ENCODE measurements around the gene DNAJB9. TPM values are rescaled to one million over a fixed set of nuclear protein-coding genes. Genes with fewer than 3 reads are reported as not detected.

Gene DNAJB9
- total RNA-seq, 1 experiment from 2014 or later, result 17.4 TPM

DNA sequence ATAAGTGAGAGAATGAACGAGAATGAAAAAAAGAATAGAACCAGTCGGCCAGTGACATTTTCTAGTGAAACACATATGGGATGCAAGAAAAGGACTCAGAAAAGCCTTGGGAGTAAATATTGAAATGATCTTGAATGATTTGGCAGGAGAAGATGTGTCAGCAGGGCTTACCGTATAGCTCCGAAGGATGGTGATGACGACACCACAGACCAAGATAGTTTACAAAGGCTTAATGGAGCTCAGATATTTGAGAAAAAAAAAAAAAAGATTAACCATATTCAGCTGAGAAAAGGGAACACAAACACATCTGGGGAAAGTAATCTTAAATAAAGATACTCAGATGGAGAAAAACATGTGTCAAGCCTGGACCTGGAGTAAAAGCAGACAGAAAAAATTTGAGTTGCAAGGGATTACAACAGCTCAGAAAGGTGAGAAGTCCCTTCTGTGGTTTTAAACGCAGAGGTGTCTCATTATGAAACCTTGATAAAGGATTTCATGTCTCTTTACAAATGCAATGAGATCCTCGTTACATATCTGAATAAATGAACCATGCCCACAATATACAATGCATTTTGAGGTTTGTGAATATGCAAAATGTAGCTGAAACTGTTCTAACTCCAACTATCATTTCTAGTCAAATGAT lies 36.0 kb downstream of the DNAJB9 start:
- no peak for DNase-seq (ENCODE audit: low spot score)

DNA sequence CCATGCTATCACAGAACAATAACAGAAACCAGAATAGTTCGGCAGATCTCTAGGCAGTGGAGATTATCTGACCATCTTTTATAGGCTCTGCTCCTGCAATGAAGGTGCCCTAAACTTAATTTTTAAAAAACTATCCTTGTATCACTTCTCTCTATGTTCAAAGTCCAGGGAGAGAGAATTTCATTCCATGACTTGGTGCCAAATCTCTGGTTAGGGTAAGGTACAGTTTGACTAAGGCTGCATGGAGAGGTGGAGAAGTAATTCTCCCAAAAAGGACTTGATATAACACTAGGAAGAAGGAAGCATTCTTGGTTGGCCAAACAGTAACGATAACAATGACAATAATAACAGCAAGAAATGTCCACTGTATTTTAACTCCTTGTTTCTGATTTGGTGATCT lies 40.0 kb downstream of the DNAJB9 start:
- DNase-seq (ENCODE audit: low spot score), result no peak

DNA sequence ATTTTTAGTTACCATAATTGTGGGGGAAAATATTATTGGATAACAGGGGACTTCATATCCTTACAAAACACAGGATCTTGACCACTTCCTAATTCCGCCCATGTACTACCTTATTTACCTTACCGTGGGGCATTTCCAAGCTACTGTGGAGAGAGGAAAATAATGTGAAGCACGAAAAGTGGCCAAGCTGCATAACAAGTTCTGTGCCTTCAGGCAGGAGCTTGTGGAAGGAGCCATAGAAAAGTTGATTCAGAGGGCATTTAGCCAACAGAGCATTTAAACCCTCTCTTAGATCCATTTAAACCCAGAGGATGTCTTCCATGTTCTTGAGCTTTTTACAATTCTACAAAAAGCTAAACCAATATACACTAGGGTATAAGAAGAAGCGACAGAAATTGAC lies 41.6 kb downstream of the DNAJB9 start:
- DNase-seq (ENCODE audit: low spot score), result no peak

DNA sequence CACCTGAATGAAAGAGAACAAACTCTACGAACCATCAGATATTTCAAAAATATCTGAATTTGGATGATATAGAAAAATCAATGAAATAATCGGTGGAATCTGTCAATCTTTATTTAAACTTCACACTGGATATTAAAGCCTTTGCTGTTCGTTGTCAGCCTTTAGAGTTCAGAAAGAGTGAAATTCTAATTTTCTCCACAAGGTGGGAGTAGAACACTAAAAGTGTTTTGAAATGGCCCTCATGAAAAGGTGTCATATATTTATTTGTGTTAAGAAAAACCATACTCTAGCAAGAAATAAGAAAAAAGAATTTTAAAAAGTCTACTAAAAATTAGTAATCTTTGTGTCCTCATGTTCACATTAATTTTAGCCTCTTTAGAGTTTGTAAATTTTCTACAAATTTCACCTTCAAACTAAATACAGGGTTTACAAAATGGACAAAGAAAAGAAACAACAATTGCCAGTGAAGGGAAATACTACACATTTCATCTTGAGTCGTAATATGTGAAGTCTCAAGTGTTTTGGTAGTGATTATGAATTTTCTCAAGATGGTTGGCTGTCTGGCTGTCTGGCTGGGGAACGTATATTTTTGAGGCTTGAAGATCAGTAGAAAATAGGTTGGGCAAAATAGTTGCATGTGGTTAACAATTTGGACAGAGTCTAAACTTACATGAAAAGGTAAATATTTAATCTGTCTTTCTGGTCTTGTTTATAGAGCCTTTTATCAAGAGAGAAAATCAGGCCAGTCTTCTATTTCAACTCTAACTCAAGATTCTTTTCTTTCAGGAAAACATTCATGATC lies 43.7 kb downstream of the DNAJB9 start:
- peak; percentile 34 for DNase-seq (ENCODE audit: low spot score)

DNA sequence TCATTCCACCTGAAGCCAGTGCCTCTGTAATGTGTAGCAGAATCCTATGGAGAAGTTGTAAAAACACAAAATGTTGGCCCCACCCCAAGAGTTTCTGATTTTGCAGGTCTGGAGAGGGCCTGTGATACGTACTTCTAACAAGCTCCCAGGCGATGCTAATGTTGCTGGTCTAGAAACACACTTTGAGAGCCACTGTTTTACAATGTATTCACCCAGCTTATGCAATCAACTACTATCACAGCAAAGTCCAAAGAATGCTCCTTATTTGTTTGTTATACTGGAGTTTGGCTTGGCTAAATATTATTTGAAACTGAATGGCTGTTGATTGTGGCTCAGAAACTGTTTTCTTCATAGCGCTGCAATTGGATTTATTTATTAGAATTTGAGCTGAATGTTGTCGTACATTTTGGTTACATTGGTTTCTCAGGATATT lies 44.3 kb downstream of the DNAJB9 start:
- no peak for DNase-seq (ENCODE audit: low spot score)

DNA sequence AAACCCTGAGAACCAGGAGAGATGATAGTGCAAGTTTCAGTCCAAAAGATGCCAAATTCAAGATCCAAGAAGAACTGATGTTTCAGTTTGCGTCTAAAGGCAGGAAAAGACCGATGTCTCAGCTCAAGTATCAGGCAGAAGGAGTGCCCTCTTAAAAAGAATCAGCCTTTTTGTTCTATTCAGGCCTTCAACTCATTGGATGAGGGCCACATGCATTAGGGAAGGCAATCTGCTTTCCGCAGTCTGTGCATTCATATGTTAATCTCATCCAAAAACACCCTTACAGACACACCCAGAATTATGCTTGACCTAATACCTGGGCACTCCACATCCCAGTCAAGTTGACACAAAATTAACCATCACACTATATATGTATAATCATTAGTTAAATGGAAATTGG lies 45.2 kb downstream of the DNAJB9 start:
- no peak for DNase-seq (ENCODE audit: low spot score)

DNA sequence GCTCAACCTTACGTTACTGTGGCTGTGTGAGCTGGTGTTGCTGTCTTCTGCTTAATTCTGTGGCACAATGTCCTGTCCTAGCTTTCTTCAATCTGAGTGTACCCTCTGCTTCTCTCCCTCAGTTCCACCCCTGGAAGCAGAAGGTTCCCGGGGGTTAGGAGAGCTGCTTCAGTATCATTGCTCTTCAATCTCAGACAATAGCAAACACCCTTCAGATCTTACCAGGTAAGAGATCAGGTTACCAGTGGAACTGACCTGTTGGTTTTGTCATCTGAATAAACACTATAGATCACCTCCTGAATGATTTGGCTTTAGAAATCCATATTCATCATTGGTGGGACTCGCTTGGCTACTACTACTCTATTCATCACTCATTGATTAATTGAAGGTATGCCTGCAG lies 48.4 kb downstream of the DNAJB9 start:
- DNase-seq (ENCODE audit: low spot score), result no peak

DNA sequence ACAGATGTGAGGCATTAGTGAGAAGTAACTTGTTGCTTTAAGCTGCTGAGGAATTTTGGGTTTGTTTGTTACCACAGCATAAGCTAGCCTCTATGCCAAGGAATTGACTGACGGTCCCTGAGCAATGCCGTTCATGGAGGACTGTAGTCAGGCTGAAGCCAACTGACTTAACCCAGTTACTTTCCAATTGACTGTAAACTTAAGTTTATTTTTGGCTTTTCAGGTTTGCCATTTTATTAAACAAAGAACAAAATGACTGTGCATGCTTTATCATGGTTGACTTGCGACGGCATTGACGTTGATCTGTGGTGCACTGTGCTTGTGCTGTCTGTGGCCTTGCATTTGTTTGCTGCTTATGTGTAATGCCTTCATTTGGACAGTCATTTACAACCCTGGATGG lies 53.5 kb downstream of the DNAJB9 start:
- no peak for DNase-seq (ENCODE audit: low spot score)

Other genes with a start within 250 kb of the DNAJB9 start
- gene NRCAM, start 113.4 kb upstream of the DNAJB9 start, total RNA-seq (2014; rRNA removed; shearing (Covaris generic)), result 2.4 and 2.5 TPM in 2 replicates
- 20.7 and 22.5 TPM in 2 replicates for gene PNPLA8, start 43.7 kb upstream of the DNAJB9 start, total RNA-seq (2014; rRNA removed; shearing (Covaris generic))
- gene THAP5, start 168 bp upstream of the DNAJB9 start, total RNA-seq (2014; rRNA removed; shearing (Covaris generic)), result 21.1 and 27.1 TPM in 2 replicates